ENCODE data around the gene KRT25. TPM values are rescaled to one million over a fixed set of nuclear protein-coding genes. Genes with fewer than 3 reads are reported as not detected.

KRT25 gene
- polyA plus RNA-seq, 1 donor from 2014 or later: 0.19 TPM

DNA sequence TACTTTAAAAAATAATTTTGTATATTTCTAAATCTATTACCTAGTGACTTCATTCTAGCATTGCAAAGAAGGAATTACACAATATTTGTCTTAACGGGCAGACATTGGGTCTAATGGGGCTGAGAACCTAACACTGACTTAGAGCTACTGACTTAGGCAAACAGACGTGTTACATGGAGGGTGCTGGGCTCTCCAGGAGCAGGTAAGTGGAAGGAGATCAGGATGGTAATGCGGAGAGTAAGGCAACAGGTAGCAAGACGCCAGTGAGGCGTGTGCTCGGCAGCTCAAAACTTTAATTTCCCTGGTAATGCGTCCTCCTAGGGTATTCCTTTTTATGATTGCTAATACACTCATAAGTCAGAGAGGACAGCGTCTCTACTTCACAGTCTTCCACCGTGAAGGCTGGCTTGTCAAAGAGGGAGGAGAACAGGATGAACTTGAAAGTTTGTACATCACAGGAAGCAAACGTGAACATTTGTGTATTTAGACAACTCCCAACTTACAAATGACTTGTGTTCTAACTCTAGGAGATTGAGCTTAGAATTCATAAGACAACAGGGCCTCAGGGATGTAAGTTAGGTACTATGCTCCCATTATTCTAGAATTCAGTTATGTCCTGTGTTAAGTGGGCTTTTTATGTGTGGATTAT lies 40.0 kb upstream of the KRT25 start:
- no peak for TF ChIP-seq RAD21 (conservative IDR thresholded peaks at IDR 0.05)
- TF ChIP-seq POLR2AphosphoS5 (IDR thresholded peaks at IDR 0.05): no peak
- TF ChIP-seq, protein P1, sequence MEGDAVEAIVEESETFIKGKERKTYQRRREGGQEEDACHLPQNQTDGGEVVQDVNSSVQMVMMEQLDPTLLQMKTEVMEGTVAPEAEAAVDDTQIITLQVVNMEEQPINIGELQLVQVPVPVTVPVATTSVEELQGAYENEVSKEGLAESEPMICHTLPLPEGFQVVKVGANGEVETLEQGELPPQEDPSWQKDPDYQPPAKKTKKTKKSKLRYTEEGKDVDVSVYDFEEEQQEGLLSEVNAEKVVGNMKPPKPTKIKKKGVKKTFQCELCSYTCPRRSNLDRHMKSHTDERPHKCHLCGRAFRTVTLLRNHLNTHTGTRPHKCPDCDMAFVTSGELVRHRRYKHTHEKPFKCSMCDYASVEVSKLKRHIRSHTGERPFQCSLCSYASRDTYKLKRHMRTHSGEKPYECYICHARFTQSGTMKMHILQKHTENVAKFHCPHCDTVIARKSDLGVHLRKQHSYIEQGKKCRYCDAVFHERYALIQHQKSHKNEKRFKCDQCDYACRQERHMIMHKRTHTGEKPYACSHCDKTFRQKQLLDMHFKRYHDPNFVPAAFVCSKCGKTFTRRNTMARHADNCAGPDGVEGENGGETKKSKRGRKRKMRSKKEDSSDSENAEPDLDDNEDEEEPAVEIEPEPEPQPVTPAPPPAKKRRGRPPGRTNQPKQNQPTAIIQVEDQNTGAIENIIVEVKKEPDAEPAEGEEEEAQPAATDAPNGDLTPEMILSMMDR (IDR thresholded peaks at IDR 0.05; ENCODE audit: poor library complexity, severe bottlenecking): no peak
- TF ChIP-seq, protein P2, sequence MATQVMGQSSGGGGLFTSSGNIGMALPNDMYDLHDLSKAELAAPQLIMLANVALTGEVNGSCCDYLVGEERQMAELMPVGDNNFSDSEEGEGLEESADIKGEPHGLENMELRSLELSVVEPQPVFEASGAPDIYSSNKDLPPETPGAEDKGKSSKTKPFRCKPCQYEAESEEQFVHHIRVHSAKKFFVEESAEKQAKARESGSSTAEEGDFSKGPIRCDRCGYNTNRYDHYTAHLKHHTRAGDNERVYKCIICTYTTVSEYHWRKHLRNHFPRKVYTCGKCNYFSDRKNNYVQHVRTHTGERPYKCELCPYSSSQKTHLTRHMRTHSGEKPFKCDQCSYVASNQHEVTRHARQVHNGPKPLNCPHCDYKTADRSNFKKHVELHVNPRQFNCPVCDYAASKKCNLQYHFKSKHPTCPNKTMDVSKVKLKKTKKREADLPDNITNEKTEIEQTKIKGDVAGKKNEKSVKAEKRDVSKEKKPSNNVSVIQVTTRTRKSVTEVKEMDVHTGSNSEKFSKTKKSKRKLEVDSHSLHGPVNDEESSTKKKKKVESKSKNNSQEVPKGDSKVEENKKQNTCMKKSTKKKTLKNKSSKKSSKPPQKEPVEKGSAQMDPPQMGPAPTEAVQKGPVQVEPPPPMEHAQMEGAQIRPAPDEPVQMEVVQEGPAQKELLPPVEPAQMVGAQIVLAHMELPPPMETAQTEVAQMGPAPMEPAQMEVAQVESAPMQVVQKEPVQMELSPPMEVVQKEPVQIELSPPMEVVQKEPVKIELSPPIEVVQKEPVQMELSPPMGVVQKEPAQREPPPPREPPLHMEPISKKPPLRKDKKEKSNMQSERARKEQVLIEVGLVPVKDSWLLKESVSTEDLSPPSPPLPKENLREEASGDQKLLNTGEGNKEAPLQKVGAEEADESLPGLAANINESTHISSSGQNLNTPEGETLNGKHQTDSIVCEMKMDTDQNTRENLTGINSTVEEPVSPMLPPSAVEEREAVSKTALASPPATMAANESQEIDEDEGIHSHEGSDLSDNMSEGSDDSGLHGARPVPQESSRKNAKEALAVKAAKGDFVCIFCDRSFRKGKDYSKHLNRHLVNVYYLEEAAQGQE (IDR thresholded peaks at IDR 0.05; ENCODE audit: borderline replicate concordance): no peak
- TF ChIP-seq EP300 (conservative IDR thresholded peaks at IDR 0.05; ENCODE audit: poor library complexity, severe bottlenecking): no peak
- TF ChIP-seq TAF1 (IDR thresholded peaks at IDR 0.05; ENCODE audit: low read depth): no peak
- TF ChIP-seq SMC3 (conservative IDR thresholded peaks at IDR 0.05; ENCODE audit: poor library complexity): no peak
- TF ChIP-seq EZH2 (IDR thresholded peaks at IDR 0.05; ENCODE audit: borderline replicate concordance, insufficient read depth, low read length, poor library complexity, severe bottlenecking): no peak
- no peak for TF ChIP-seq MXI1 (conservative IDR thresholded peaks at IDR 0.05; ENCODE audit: poor library complexity, severe bottlenecking)

DNA sequence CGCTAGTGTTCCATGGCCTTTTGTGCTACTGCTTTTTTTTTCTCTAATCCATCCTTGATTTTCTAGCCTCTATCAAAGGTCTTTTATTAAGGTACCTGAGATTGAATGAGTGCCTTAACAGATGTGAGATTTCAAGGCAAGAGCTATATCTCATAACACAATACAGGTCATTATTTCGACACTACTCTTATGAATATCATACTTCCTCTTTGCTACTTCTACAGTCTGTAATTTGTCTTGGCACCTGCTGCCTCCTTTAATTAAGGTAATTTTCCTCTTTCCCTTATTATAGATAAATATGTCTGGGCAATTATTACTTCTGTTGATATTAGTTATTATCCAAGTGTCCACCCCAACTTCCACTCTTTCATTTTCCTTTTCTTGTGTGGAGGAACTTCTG lies 39.3 kb upstream of the KRT25 start:
- Histone ChIP-seq H3K4me3 (ENCODE audit: low read length) (no peak overlapping the region), H3K9me2 (ENCODE audit: insufficient read depth, low read length) (no peaks in the 10 kb centered on the region), H3K36me3 (ENCODE audit: insufficient read depth, low read length) (no peaks in the 10 kb centered on the region), H3K4me2 (ENCODE audit: low read length) (no peak overlapping the region), H4K20me1 (ENCODE audit: insufficient read depth) (no peaks in the 10 kb centered on the region), H3K27ac (ENCODE audit: low read length) (no peak overlapping the region), H3F3A (ENCODE audit: insufficient read depth, low read length, poor library complexity, severe bottlenecking) (no peaks in the 10 kb centered on the region), H3K9me3 (ENCODE audit: low read length) (no peaks in the 10 kb centered on the region), H2AFZ (ENCODE audit: low read depth, low read length) (no peak overlapping the region), H3K27me3 (ENCODE audit: insufficient read depth, low read depth, low read length) (no peaks in the 10 kb centered on the region), H3K9ac (ENCODE audit: low read length) (no peak overlapping the region), H3K79me2 (replicated peaks; ENCODE audit: insufficient read depth, low read length) (no peaks in the 10 kb centered on the region)
- TF ChIP-seq EP300 (conservative IDR thresholded peaks at IDR 0.05; ENCODE audit: poor library complexity, severe bottlenecking): no peak

More for the DNA sequence above, 40.0 kb upstream of the KRT25 start:
- H3K9ac ChIP-seq (ENCODE audit: low read length): no peak overlapping the region
- H3K9me2 ChIP-seq (ENCODE audit: insufficient read depth, low read length): no peaks in the 10 kb centered on the region
- no peaks in the 10 kb centered on the region for H3K79me2 ChIP-seq (replicated peaks; ENCODE audit: insufficient read depth, low read length)
- H3K9me3 ChIP-seq (ENCODE audit: low read length): no peaks in the 10 kb centered on the region
- H3K4me2 ChIP-seq (ENCODE audit: low read length): no peak overlapping the region
- H3K36me3 ChIP-seq (ENCODE audit: insufficient read depth, low read length): no peaks in the 10 kb centered on the region
- no peaks in the 10 kb centered on the region for H3F3A ChIP-seq (ENCODE audit: insufficient read depth, low read length, poor library complexity, severe bottlenecking)
- no peaks in the 10 kb centered on the region for H4K20me1 ChIP-seq (ENCODE audit: insufficient read depth)
- no peak overlapping the region for H3K27ac ChIP-seq (ENCODE audit: low read length)
- H3K4me3 ChIP-seq (ENCODE audit: low read length): no peak overlapping the region
- no peaks in the 10 kb centered on the region for H3K27me3 ChIP-seq (ENCODE audit: insufficient read depth, low read depth, low read length)
- no peak overlapping the region for H2AFZ ChIP-seq (ENCODE audit: low read depth, low read length)
